Liver (tissue), 2 donors: ENCODE measurements around the gene MSL1.

Experiments
- GABPA ChIP-seq, 2 donors: IDR thresholded peaks in 1 of 2; conservative IDR thresholded peaks in 1 of 2; 2 replicates each; pipeline ENCODE4 v1.6.1; 2016; ENCODE audit warnings: antibody characterized with exemption in 2 of 2, mild to moderate bottlenecking in 1 of 2, moderate library complexity in 1 of 2
- RAD21 ChIP-seq, 2 donors: IDR thresholded peaks; 2 replicates each; pipeline ENCODE4 v1.6.1; 2016; ENCODE audit warnings: antibody characterized with exemption in 2 of 2, mild to moderate bottlenecking in 2 of 2
- TF ChIP-seq, protein P1 (sequence below): IDR thresholded peaks from 2 replicates; pipeline ENCODE4 v1.6.1; 2016; ENCODE audit warnings: antibody characterized with exemption, mild to moderate bottlenecking
- donor health status: healthy.

DNA sequence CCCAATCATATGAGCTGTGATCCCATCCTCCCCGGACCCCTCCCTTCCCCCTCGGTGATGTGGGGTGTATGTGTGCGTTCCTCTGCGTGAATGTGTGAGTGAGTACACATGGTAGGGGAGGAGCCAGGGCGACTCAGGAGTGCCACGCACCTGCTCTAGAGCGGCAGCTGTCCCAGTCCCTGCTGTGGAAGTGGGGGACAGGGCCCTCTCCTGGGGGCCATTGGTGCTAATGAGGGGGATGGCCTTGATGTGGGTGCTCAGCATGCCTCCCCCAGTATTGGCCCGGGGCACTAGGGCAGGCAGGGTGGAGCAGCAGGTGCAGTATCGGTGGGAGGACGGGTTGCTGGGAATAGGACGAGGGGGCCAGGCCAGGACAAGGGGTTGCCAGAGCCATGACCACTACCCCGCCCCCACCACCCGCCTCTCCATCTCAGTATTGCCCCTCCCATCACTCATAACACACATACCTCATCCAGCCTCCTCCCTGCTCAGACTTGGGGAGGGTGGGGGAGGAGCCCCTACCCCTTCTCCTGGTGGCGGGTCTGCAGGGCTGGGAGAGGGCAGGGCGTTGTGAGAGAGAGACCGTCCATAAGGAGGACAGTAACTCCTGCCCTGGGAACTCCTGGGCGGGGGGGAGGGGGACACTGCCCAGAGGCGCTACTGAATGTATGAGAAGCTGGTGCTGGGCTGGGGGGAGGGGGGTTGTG lies 29.9 kb upstream of the MSL1 start:
- TF ChIP-seq RAD21 (IDR thresholded peaks at IDR 0.05) (no peak), GABPA (IDR thresholded peaks at IDR 0.05 in 1 of 2, conservative IDR thresholded peaks at IDR 0.05 in 1 of 2) (no peak)
- TF ChIP-seq, protein P1, sequence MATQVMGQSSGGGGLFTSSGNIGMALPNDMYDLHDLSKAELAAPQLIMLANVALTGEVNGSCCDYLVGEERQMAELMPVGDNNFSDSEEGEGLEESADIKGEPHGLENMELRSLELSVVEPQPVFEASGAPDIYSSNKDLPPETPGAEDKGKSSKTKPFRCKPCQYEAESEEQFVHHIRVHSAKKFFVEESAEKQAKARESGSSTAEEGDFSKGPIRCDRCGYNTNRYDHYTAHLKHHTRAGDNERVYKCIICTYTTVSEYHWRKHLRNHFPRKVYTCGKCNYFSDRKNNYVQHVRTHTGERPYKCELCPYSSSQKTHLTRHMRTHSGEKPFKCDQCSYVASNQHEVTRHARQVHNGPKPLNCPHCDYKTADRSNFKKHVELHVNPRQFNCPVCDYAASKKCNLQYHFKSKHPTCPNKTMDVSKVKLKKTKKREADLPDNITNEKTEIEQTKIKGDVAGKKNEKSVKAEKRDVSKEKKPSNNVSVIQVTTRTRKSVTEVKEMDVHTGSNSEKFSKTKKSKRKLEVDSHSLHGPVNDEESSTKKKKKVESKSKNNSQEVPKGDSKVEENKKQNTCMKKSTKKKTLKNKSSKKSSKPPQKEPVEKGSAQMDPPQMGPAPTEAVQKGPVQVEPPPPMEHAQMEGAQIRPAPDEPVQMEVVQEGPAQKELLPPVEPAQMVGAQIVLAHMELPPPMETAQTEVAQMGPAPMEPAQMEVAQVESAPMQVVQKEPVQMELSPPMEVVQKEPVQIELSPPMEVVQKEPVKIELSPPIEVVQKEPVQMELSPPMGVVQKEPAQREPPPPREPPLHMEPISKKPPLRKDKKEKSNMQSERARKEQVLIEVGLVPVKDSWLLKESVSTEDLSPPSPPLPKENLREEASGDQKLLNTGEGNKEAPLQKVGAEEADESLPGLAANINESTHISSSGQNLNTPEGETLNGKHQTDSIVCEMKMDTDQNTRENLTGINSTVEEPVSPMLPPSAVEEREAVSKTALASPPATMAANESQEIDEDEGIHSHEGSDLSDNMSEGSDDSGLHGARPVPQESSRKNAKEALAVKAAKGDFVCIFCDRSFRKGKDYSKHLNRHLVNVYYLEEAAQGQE: no peak
